Prostate gland (tissue), 2 donors: Measurements from ENCODE around the gene IRF9. TPM values are rescaled to one million over a fixed set of nuclear protein-coding genes. Genes with fewer than 3 reads are reported as not detected.

Source experiments
- DNase-seq: peaks from one replicate; pipeline ENCODE4 v3.0.0-alpha.2; 2019; ENCODE audit warnings: low spot score
- H3K27ac ChIP-seq, 2 donors: fragments of 200-600 bp; sonication (generic); 2 replicates each; pipeline ENCODE4 v1.5.1; 2017 to 2019
- H3K27me3 ChIP-seq: fragments of 200-600 bp; sonication (generic); replicated peaks from 2 replicates; pipeline ENCODE4 v1.5.1; 2019; ENCODE audit not compliant: insufficient read depth
- H3K36me3 ChIP-seq, 2 donors: fragments of 200-600 bp; sonication (generic); 1 replicate in 1 of 2; 2 replicates in 1 of 2; pipeline versions ENCODE4 v1.5.1 to v1.8.1; 2017 to 2019
- H3K4me1 ChIP-seq: fragments of 200-600 bp; sonication (generic); replicated peaks from 2 replicates; pipeline ENCODE4 v1.5.1; 2019
- H3K4me3 ChIP-seq, 2 donors: fragments of 200-600 bp; sonication (generic); 2 replicates each; pipeline ENCODE4 v1.5.1; 2017 to 2019
- H3K9me3 ChIP-seq: fragments of 200-600 bp; sonication (generic); 2 replicates; pipeline ENCODE4 v1.5.1; 2017
- POLR2A ChIP-seq: fragments of 450-650 bp; IDR thresholded peaks from one replicate; pipeline ENCODE4 v1.6.1; 2016; ENCODE audit warnings: antibody characterized with exemption, mild to moderate bottlenecking
- POLR2AphosphoS5 ChIP-seq: sonication (generic); formaldehyde crosslinking; IDR thresholded peaks from one replicate; pipeline ENCODE4 v1.6.1; 2017; ENCODE audit warnings: antibody characterized with exemption
- WGBS: methylation state at CpG from one replicate; pipeline ENCODE4 v1.1.5; 2018; 5-methylcytosine and 5-hydroxymethylcytosine counted together
- intact Hi-C: fragments of 100-400 bp; cut with DNase I; formaldehyde crosslinking; loops from one replicate; pipeline ENCODE4 v1.14.2; 2022
- total RNA-seq, 2 donors: library from RNA; depleted of rRNA; stranded (reverse); fragments of >200 nt; gene quantifications; one replicate each; pipeline ENCODE4 v1.1.0, GENCODE V29; 2016
- TF ChIP-seq, protein P1 (sequence below), 4 experiments: fragments of 200-600 bp in 2 of 4; fragments of 450-650 bp in 2 of 4; sonication (generic) in 2 of 4; IDR thresholded peaks; 1 replicate in 3 of 4; 2 replicates in 1 of 4; pipeline ENCODE4 v1.5.1; 2016 to 2019; ENCODE audit warnings: antibody characterized with exemption in 4 of 4, mild to moderate bottlenecking in 2 of 4, moderate library complexity in 2 of 4

IRF9 gene
- total RNA-seq, 2 donors from 2014 or later = 61.5 to 82.9 TPM

- intact Hi-C loops = no loop called here
- Histone ChIP-seq H3K9me3 (no peaks in the 10 kb centered on the region), H3K27ac (no peak overlapping the region), H3K4me3 (no peak overlapping the region), H3K27me3 (no peaks in the 10 kb centered on the region), H3K36me3 (peaks cover 0 to 26% of the 10 kb centered on the region in 2 donors), H3K4me1 (peaks cover 7% of the 10 kb centered on the region)
- WGBS = 87% methylated on average over 19 of the region's 19 CpGs
- TF ChIP-seq POLR2AphosphoS5 (no peak), POLR2A (no peak)
- TF ChIP-seq, protein P1, sequence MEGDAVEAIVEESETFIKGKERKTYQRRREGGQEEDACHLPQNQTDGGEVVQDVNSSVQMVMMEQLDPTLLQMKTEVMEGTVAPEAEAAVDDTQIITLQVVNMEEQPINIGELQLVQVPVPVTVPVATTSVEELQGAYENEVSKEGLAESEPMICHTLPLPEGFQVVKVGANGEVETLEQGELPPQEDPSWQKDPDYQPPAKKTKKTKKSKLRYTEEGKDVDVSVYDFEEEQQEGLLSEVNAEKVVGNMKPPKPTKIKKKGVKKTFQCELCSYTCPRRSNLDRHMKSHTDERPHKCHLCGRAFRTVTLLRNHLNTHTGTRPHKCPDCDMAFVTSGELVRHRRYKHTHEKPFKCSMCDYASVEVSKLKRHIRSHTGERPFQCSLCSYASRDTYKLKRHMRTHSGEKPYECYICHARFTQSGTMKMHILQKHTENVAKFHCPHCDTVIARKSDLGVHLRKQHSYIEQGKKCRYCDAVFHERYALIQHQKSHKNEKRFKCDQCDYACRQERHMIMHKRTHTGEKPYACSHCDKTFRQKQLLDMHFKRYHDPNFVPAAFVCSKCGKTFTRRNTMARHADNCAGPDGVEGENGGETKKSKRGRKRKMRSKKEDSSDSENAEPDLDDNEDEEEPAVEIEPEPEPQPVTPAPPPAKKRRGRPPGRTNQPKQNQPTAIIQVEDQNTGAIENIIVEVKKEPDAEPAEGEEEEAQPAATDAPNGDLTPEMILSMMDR (IDR thresholded peaks at IDR 0.05) = no peak
- no peak for DNase-seq
Measured at GRCh38 chr14:24184104-24184970, 23.3 kb downstream of the IRF9 start.

GRCh38 chr14:24185026-24185425 is 24.0 kb downstream of the IRF9 start:
- Histone ChIP-seq H3K4me3 (no peak overlapping the region), H3K27me3 (no peaks in the 10 kb centered on the region), H3K27ac (no peak overlapping the region), H3K4me1 (peaks cover 4% of the 10 kb centered on the region), H3K36me3 (peaks cover 0 to 26% of the 10 kb centered on the region in 2 donors), H3K9me3 (no peaks in the 10 kb centered on the region)
- TF ChIP-seq, protein P1 (IDR thresholded peaks at IDR 0.05) = no peak
- TF ChIP-seq POLR2A (no peak), POLR2AphosphoS5 (no peak)
- 97% methylated on average over 7 of the region's 7 CpGs for WGBS
- intact Hi-C loops = no loop called here
- DNase-seq = no peak

DNA sequence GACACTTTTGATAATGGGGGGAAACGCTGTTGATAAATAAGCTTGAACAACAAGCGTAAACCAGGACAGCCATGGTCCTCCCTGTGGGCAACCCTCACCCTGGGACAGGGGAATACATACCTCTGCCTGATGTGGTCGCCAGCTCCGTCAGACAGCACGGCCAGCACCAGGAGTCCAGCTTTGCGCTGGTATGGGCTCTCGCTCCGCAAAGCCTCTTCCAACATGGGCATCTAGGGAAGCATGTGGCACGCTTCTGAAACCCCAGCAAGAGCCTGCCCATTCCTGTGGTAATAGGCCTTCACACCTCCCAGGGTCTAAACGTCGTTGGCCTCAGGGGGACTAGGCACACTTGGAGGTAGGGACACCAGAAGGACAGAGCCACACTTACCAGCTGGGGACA is 24.7 kb downstream of the IRF9 start:
- Histone ChIP-seq H3K4me3 (no peak overlapping the region), H3K4me1 (peaks cover 4% of the 10 kb centered on the region), H3K9me3 (no peaks in the 10 kb centered on the region), H3K27ac (no peak overlapping the region), H3K36me3 (peaks cover 0 to 26% of the 10 kb centered on the region in 2 donors), H3K27me3 (no peaks in the 10 kb centered on the region)
- intact Hi-C loops = no loop called here
- WGBS = 89% methylated on average over 11 of the region's 11 CpGs
- no peak for DNase-seq
- TF ChIP-seq POLR2A (no peak), POLR2AphosphoS5 (no peak)
- TF ChIP-seq, protein P1 (IDR thresholded peaks at IDR 0.05) = no peak

GRCh38 chr14:24186831-24187538 is 25.9 kb downstream of the IRF9 start:
- DNase-seq = no peak
- TF ChIP-seq POLR2A (no peak), POLR2AphosphoS5 (no peak)
- TF ChIP-seq, protein P1 (IDR thresholded peaks at IDR 0.05) = no peak
- Histone ChIP-seq H3K4me1 (peaks cover 4% of the 10 kb centered on the region), H3K27ac (no peak overlapping the region), H3K27me3 (no peaks in the 10 kb centered on the region), H3K4me3 (no peak overlapping the region), H3K36me3 (peaks cover 0 to 26% of the 10 kb centered on the region in 2 donors), H3K9me3 (no peaks in the 10 kb centered on the region)
- 93% methylated on average over 10 of the region's 10 CpGs for whole genome bisulfite sequencing
- intact Hi-C loops = no loop called here
